Loucy (cell line): ENCODE results near the gene ZNF181.
A peak's percentile ranks its signal among the peaks of the same experiment; 100 is the strongest.

Source experiments
- H2AFZ ChIP-seq: fragments of 200-600 bp; sonication (generic); 2 replicates; pipeline ENCODE4 v1.6.0; 2016; ENCODE audit warnings: antibody characterized with exemption, mild to moderate bottlenecking, low read length, moderate library complexity
- H3F3A ChIP-seq: fragments of 200-600 bp; 2 replicates; pipeline ENCODE4 v1.6.0; 2016; ENCODE audit warnings: antibody characterized with exemption, low read depth, mild to moderate bottlenecking
- H3K27me3 ChIP-seq: fragments of 200-600 bp; sonication (generic); 2 replicates; pipeline ENCODE4 v1.6.1; 2014; ENCODE audit warnings: low read length, mild to moderate bottlenecking; ENCODE audit not compliant: insufficient read depth, poor library complexity, severe bottlenecking
- H3K36me3 ChIP-seq: fragments of 200-600 bp; sonication (generic); 2 replicates; pipeline ENCODE4 v1.6.1; 2016; ENCODE audit warnings: low read length; ENCODE audit not compliant: insufficient read depth
- H3K4me1 ChIP-seq: fragments of 200-600 bp; sonication (generic); 2 replicates; pipeline ENCODE4 v1.5.1; 2014; ENCODE audit warnings: low read length, mild to moderate bottlenecking; ENCODE audit not compliant: insufficient read depth, poor library complexity, severe bottlenecking
- H3K4me2 ChIP-seq: fragments of 200-600 bp; sonication (generic); 2 replicates; pipeline ENCODE4 v1.6.0; 2014; ENCODE audit warnings: antibody characterized with exemption, low read length, low read depth, mild to moderate bottlenecking; ENCODE audit not compliant: poor library complexity, severe bottlenecking
- H3K4me3 ChIP-seq: fragments of 200-600 bp; sonication (generic); 2 replicates; pipeline ENCODE4 v1.5.1; 2014; ENCODE audit warnings: low read length, mild to moderate bottlenecking, mixed read lengths; ENCODE audit not compliant: poor library complexity, severe bottlenecking
- H3K79me2 ChIP-seq: fragments of 200-600 bp; sonication (generic); 2 replicates; pipeline ENCODE4 v1.6.1; 2014; ENCODE audit warnings: low read length; ENCODE audit not compliant: insufficient read depth
- H3K9ac ChIP-seq: fragments of 200-600 bp; sonication (generic); 2 replicates; pipeline ENCODE4 v1.6.0; 2014; ENCODE audit warnings: mild to moderate bottlenecking, low read depth, low read length, moderate library complexity; ENCODE audit not compliant: poor library complexity, severe bottlenecking
- H3K9me2 ChIP-seq: fragments of 200-600 bp; sonication (generic); replicated peaks from 2 replicates; pipeline ENCODE4 v1.6.1; 2016; ENCODE audit warnings: low read depth, low read length, mixed read lengths
- H3K9me3 ChIP-seq: fragments of 200-600 bp; sonication (generic); 2 replicates; pipeline ENCODE4 v1.6.1; 2014; ENCODE audit warnings: mild to moderate bottlenecking, antibody characterized with exemption, low read length, low read depth; ENCODE audit not compliant: insufficient read depth
- H4K20me1 ChIP-seq: fragments of 200-600 bp; sonication (generic); 2 replicates; pipeline ENCODE4 v1.6.0; 2014; ENCODE audit warnings: antibody characterized with exemption, low read length, mild to moderate bottlenecking; ENCODE audit not compliant: insufficient read depth, poor library complexity, severe bottlenecking
- CTCF ChIP-seq: fragments of 200-600 bp; sonication (generic); conservative IDR thresholded peaks from 2 replicates; pipeline ENCODE4 v1.5.1; 2014; ENCODE audit warnings: mild to moderate bottlenecking, antibody characterized with exemption, low read length
- EZH2phosphoT487 ChIP-seq: fragments of 200-600 bp; IDR thresholded peaks from 2 replicates; pipeline ENCODE4 v1.6.1; 2018; ENCODE audit warnings: antibody characterized with exemption, mild to moderate bottlenecking, moderate library complexity, borderline replicate concordance

Gene ZNF181

GRCh38 chr19:34787059-34787824, 53.2 kb downstream of the ZNF181 start:
- H3K4me3 ChIP-seq, result no peak overlapping the region
- no peaks in the 10 kb centered on the region for H3K9me3 ChIP-seq
- no peak overlapping the region for H2AFZ ChIP-seq
- H3K9ac ChIP-seq, result no peak overlapping the region
- H3K4me1 ChIP-seq, result no peaks in the 10 kb centered on the region
- no peaks in the 10 kb centered on the region for H3K36me3 ChIP-seq
- no peak overlapping the region for H3K4me2 ChIP-seq
- H3F3A ChIP-seq, result no peaks in the 10 kb centered on the region
- no peak for TF ChIP-seq CTCF
- H4K20me1 ChIP-seq, result no peaks in the 10 kb centered on the region
- no peaks in the 10 kb centered on the region for H3K79me2 ChIP-seq
- peaks cover 22% of the 10 kb centered on the region for H3K27me3 ChIP-seq
- H3K9me2 ChIP-seq, result no peaks in the 10 kb centered on the region

GRCh38 chr19:34788074-34788473, 54.0 kb downstream of the ZNF181 start:
- Histone ChIP-seq H3K36me3 (no peaks in the 10 kb centered on the region), H3F3A (no peaks in the 10 kb centered on the region), H4K20me1 (no peaks in the 10 kb centered on the region), H3K9me2 (no peaks in the 10 kb centered on the region), H3K27me3 (peaks cover 22% of the 10 kb centered on the region), H2AFZ (no peak overlapping the region), H3K4me3 (no peak overlapping the region), H3K9me3 (no peaks in the 10 kb centered on the region), H3K4me2 (no peak overlapping the region), H3K9ac (no peak overlapping the region), H3K79me2 (no peaks in the 10 kb centered on the region), H3K4me1 (no peaks in the 10 kb centered on the region)
- TF ChIP-seq CTCF (no peak), EZH2phosphoT487 (no peak)

GRCh38 chr19:34793565-34793964, 59.5 kb downstream of the ZNF181 start:
- no peaks in the 10 kb centered on the region for H3K4me1 ChIP-seq
- H3K9ac ChIP-seq, result peak overlapping the region; percentile 31
- no peak for TF ChIP-seq EZH2phosphoT487
- TF ChIP-seq CTCF, result no peak
- H3K36me3 ChIP-seq, result no peaks in the 10 kb centered on the region
- peaks cover 22% of the 10 kb centered on the region for H3K27me3 ChIP-seq
- no peaks in the 10 kb centered on the region for H3K9me2 ChIP-seq
- no peaks in the 10 kb centered on the region; the same call in 1 of the 2 replicates for H3K9me3 ChIP-seq
- peak overlapping the region; percentile 51 for H3K4me2 ChIP-seq
- H3K79me2 ChIP-seq, result no peaks in the 10 kb centered on the region
- peak overlapping the region; percentile 45 for H3K4me3 ChIP-seq
- no peaks in the 10 kb centered on the region for H3F3A ChIP-seq
- peak overlapping the region; percentile 88 for H2AFZ ChIP-seq
- H4K20me1 ChIP-seq, result no peaks in the 10 kb centered on the region
